ENCODE results near the gene KIF3B.
"Not testable (repeated sequence)": the region's sequence is repeated elsewhere in the genome, so short reads cannot be mapped to it uniquely, and the experiment has no call there.

Gene KIF3B

DNA sequence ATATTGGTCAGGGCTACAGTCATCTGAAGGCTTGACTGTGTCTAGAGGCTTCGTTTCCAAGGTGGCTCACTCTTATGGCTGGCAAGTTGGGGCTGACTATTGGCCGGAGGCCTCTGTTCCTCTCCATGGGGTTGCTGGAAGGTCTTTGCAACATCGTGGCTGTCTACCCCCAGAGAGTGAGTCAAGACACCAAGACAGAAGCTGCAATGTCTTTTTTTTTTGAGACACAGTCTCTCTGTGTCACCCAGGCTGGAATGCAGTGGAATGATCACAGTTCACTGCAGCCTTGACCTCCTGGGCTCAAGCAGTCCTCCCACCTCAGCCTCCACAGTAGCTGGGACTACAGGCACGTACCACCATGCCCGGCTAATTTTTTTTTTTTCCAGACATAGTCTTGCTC lies 29.4 kb upstream of the KIF3B start:
- no peak for DNase-seq (ENCODE audit: low read depth in 2 of 2)

DNA sequence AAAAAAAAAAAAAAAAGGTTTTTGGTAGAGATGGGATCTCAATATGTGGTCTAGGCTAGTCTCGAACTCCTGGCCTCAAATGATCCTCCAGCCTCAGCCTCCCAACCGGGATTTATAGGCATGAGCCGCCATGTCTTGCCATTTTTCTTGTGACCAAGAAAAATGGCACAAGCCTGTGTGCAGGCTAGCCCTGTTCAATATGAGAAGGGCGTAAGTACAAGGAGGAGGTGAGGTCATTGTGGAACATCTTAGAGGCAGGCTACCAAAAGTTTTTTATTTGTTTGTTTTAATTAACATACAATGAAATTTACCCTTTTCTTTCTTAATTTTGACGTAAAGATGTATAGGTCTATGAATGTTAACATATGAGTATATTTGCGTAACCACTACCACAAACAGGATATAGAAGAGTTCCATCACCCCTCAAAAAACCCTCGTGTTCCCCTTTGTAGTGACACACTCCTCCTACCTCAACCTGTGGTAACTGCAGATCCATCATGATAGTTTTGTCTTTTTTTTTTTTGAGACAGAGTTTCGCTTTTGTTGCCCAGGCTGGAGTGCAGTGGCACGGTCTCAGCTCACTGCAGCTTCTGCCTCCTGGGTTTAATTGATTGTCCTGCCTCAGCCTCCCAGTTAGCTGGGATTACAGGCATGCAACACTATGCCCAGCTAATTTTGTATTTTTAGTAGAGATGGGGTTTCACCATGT lies 28.3 kb upstream of the KIF3B start:
- peak in 1 of 2 donors; percentile 23 for DNase-seq (ENCODE audit: low read depth in 2 of 2)

DNA sequence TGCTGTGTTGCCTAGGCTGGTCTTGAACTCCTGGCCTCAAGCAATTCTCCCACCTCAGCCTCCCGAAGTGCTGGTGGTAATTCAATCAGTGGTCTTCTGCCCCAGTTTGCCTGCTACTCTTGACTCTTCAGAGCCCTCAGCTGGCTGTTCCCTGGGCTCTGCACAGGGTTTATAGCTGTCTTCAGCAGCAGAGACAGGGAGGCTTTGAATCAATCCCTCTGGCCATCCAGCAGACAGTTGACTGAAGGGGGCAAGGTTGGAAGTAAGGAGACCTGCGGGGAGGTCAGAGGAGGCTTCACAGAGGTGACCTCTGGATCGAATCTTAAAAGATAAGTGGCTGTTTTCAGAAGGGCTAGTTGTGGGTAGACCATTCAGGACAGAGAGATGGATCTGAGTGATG lies 26.0 kb upstream of the KIF3B start:
- DNase-seq (ENCODE audit: low read depth in 2 of 2), result no peak

DNA sequence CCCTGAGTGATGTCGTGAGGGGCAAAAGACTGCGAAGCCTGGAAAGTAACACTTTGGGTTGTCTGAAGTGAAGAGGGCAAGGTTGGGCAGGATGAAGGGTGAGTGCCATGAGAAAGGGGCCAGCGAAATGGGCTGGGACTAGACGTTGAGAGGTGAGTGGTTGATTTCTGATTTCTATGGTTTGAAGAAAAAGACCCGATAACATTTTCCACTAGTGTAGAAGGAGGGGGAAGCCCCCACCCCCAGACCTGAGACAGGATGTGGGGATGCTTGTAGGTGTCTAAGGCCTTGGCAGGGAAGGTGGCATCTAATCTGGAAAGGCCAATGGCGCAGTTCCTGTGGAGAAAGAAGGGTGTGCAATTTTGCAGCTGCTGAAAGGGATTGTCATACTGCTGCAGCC lies 25.3 kb upstream of the KIF3B start:
- DNase-seq (ENCODE audit: low read depth in 2 of 2), result peak; percentile 76 to 82

DNA sequence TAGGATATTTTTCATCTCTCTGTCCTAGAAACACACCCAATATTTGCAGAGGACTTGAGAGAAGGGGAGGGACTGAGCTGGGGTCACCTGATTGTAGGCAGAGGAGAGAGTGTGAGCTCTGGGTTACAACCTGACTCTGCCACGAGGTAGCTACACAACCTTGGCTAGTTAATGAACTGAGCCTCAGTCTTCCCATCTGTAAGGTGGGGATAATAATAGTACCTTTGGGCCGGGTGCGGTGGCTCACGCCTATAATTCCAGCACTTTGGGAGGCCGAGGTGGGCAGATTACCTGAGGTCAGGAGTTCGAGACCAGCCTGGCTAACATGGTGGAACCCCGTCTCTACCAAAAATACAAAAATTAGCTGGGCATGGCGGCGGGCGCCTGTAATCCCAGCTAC lies 16.5 kb upstream of the KIF3B start:
- not testable (repeated sequence) for DNase-seq (ENCODE audit: low read depth in 2 of 2)

DNA sequence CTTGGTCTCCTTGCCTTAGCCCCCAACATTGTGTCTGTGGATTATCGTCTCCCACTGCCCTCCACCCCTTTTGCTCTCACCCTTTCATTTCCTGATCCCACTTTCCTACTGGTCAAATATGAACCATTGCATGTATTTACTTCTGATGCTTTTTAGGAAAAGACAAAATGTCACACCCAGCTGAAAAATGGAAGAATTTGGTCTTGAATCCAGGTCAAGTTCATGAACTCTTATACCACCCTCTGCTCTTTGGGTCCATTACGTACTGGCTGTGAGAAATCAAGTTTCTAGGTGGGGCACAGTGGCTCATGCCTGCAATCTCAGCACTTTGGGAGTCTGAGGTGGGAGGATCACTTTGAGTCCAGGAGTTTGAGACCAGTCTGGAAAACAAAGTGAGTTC lies 15.8 kb upstream of the KIF3B start:
- no peak for DNase-seq (ENCODE audit: low read depth in 2 of 2)

DNA sequence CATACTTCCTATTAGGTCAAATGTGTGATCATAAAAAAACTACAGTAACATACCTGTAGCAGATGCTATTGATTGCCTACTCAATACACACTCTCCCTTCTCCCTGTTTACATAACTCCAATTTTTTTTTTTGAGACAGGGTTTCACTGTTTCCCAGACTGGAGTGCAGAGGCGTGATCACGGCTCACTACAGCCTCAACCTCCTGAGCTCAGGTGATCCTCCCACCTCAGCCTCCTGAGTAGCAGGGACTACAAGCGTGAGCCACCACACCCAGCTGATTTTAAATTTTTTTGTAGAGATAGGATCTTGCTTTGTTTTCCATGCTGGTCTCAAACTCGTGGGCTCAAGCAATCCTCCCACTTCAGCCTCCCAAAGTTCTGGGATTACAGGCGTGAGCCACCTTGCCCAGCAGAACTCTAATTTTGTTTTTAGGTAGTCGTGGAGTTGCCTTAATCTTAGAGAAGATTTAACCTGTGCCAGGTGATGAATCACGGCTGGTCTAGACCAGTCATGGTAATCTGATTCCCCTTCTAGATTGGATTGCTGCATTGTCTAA lies 14.0 kb upstream of the KIF3B start:
- no peak for DNase-seq (ENCODE audit: low read depth in 2 of 2)

DNA sequence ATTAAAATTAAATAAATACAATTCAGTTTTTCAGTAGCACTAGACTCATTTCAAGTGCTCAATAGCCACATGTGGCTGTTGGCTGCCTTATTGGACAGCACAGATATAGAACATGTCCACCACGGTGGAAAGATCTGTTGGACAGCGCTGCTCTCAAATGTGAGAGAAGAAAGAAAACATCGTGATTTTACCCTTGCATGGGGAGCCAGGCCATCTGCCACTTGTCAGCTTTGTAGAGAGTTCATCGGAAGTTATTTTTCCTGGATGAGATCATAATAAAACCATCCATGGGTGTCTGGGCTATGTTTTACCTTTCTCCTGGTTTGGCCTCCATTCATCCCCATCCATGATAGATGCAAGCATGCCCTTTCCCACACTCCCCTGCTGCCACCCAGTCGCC lies 5.8 kb upstream of the KIF3B start:
- no peak for DNase-seq (ENCODE audit: low read depth in 2 of 2)

DNA sequence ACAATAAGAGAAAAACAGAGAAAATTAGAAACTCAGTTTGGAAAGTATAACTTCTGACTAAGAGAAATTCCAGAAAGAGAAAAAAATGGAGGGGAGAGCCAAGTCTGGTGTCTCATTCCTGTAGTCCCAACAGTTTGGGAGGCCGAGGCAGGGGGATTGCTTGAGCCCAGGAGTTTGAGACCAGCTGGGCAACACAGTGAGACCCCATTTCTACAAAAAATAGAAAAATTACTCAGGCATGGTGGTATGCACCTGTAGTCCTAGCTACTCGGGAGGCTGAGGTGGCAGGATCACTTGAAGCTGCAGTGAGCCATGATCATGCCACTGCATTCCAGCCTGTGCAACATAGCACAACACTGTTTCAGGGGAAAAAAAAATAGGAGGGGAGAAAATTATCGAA lies 3.1 kb upstream of the KIF3B start:
- DNase-seq (ENCODE audit: low read depth in 2 of 2), result no peak

DNA sequence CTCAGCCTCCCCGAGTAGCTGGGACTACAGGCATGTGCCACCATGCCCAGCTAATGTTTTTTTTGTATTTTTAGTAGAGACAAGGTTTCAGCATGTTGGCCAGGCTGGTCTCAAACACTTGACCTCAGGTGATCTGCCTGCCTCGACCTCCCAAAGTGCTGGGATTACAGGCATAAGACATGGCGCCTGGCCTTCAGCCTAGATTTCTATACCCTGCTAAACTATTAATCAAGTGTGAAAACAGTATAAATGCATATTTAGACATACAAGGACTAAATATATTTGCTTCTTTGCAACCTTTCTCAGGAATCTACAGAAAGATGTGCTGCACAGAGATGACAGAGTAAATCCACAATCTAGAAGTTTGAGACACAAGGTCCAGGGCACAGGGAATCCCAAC lies 2.3 kb upstream of the KIF3B start:
- not testable (repeated sequence) for DNase-seq (ENCODE audit: low read depth in 2 of 2)

DNA sequence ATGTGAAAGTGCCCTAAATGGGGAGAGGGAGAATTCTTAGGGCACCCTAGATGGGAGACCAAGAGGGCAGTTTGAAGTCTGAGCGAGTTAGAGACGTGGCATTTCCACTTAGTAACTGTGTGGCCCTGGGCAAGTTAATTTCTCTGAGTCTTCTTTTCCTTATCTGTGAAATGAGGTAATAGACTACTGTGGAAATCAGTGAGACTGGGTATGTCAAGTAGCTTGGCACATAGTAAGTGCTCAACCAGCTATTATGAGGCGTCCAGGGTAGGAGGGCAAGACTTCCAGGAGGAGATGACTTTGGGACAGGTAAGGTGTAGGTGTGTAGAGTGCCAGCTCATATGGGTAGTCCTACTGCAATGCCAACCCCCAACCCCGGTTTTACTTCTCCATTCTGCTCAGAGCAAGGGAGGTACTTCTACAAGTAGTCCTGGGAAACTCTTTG lies 770 bp downstream of the KIF3B start:
- DNase-seq (ENCODE audit: low read depth in 2 of 2), result no peak

DNA sequence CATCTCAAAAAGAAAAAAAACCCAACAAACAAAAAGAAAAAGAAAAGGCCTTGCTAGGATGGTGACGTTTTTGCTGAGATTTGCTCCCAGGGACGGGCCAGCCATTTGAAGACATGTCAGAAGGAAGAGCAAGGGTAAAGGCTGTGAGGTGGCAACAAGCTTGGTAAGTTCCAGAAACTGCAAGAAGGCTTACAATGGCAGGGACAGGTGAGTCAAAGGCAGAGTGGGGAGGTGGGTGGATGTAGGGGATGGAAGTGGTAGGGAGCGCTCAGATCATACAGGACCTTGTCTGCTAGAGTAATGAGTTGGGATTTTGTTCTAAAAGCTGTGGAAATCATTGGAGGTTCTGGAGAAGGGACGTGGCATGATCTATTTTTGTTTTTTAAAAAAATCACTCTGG lies 4.3 kb downstream of the KIF3B start:
- no peak for DNase-seq (ENCODE audit: low read depth in 2 of 2)

DNA sequence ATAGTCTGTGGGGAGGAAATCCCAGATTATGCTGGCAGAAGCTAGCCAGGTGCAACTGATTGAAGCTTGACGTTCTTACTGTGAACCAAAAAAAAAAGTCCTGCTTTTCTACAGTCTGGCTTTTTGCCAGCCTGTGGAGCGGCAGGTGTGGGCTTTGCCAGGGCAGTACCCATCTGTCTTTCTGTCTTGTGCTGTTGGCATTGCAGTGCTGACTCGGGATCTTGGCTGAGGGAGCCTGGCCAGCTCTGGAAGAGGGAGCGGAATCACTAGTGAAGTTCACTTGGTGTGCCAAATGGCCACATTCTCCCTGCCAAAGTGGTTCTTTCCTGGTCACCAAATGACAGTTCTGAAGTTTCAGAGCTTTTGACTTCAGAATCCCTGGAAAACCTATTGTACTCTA lies 5.0 kb downstream of the KIF3B start:
- no peak for DNase-seq (ENCODE audit: low read depth in 2 of 2)

DNA sequence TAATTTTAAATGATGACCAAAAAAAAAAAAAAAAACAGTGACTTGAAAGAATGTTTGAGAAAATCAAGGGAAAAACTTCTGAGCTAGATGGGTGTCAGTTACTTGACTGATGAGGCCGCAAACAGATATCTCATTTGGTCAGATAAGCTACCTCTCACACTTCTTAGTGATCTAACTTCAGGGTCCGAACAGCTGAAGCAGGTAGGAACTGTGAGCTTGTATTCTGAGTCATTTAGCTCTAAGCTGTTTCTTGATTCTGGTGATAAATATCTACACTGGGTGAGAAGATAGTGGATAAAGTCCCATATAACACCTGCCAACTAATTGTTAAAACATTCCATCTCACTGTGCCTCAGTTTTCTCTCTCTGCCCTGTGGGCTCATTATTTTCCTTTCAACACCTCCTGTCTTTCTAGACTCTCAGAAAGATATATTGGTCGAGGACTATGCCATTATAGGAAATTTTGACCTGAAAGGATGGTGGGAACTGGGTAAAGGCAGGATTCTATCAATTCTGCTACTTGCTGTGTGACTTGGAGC lies 7.7 kb downstream of the KIF3B start:
- no peak for DNase-seq (ENCODE audit: low read depth in 2 of 2)

DNA sequence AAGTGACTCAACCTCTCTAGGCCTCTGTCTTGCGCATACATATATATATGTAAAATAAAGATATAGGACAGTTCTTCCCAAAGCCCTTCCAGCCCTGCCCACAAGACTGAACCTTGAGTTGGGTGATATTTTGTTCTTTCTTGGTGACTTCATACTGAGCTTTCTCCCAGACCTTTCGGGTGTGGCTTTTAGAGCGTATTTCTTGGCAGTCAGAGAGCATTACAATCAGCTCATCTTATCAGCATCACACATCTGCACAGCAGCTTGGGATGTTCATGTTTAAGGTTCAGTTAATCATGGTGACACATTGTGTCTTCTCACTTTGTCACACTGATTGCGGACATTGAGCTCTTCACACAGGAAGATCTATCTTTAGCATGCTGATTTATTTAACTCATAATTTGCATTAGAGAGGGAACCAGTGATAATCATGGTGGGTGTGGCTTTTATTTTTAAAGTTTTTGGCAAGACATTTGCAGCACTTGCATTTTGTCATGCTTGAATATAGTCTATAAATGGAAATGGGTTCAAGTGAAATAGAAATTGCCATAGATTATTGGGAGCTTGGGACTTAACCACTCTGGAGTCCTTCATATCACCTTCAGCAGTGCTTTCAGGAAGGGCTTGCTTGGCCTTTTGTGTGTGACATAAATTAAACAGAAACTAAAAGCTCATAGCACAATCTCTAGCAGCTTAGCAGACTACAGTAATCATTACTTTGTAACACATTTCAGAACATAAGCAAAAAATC lies 8.3 kb downstream of the KIF3B start:
- DNase-seq (ENCODE audit: low read depth in 2 of 2), result peak in 1 of 2 donors; percentile 23

DNA sequence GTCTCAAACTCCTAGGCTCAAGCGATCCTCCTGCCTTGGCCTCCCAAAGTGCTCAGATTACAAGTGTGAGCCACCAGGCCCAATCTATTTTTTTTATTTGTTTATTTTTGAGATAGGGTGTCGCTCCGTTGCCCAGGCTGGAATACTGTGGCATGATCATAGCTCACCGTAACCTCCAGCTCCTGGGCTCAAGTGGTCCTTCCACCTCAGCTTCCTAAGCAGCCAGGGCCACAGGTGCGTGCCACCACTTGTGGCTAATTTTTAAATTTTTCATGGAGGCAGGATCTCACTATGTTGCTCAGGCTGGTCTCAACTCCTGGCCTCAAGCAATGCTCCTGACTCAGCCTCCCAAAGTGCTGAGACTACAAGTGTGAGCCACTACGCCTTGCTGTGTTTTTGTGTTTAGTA lies 9.8 kb downstream of the KIF3B start:
- no peak for DNase-seq (ENCODE audit: low read depth in 2 of 2)

DNA sequence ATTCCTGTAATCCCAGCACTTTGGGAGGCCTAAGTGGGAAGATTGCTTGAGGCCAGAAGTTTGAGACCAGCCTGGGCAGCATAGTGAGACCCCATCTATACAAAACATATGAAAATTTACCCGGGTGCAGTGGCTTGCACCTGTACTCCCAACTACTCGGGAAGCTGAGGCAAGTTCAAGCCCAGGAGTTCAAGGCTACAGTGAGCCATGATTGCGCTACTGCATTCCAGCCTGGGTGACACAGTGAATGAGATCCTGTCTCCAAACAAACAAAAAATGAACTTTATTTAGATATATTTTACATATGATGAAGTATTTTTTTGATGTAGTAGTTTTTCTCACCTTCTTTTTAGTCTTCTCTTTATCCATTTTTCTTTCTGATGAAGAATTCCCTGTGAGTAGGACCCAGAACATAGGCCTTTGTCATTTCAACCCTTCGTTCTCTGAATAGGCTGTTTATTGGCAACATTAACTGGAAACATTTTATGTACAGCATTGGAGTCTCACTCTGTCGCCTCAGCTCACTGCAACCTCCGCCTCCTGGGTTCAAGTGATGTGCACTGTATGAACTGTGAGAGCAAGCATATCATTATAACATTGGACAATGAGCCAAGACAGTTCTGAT lies 10.9 kb downstream of the KIF3B start:
- DNase-seq (ENCODE audit: low read depth in 2 of 2), result no peak

DNA sequence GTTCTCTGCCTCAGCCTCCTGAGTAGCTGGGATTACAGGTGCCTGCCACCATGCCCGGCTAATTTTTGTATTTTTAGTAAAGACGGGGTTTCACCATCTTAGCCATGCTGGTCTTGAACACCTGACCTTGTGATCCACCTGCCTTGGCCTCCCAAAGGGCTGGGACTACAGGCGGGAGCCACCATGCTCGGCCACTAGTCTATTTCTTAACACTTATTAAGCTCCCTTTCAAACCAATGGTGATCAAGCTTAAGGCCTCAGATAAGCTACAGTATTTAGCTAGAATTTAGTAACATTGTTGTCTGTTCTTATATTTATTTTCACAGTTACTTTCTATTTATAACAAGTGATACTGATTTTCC lies 11.8 kb downstream of the KIF3B start:
- not testable (repeated sequence) for DNase-seq (ENCODE audit: low read depth in 2 of 2)

DNA sequence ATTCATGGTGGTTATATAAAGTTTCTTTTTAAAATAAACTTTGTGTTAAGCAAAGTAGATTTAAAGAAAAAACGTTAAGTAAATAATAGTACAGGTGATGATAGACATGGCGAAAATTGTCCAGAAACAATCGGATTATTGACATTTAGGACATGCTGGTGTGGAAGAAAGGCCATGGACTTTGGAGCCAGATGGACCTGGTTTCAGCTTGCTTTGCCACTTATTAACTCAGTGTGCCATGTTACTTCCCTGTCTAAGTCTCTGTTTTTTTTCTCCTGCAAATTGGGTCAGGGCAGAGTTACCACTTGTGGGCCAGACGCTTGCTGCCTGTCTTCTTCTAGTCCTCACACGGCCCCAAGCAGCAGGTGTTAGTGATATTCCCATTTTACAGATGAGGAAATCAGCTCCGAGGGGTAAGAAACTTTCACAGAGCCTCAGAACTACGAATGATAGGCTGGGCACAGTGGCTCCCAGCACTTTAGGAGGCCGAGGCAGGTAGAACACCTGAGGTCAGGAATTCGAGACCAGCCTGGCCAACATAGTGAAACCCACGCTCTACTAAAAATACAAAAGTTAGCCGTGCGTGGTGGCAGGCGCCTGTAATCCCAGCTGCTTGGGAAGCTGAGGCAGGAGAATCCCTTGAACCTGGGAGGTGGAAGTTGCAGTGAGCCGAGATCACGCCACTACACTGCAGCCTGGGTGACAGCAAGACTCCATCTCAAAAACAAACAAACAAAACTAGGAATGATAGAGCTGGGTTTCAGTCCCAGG lies 12.4 kb downstream of the KIF3B start:
- DNase-seq (ENCODE audit: low read depth in 2 of 2), result no peak

DNA sequence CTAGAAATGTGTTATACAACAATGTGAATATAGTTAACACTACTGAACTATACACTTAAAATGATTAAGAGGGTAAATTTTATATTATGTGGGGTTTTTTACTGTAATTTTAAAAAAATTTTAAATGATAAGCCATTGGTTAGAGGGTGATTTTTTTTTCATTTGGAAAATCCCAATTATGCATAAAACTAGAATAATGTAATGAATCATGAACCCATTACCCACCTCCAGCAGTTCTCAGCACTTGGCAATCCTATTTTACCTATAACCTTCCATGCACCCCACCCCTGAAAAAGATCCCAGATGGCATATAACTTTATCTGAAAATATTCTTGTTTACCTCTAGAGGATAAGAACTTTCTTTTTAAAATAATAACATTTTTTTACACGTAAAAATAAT lies 13.7 kb downstream of the KIF3B start:
- no peak for DNase-seq (ENCODE audit: low read depth in 2 of 2)

DNA sequence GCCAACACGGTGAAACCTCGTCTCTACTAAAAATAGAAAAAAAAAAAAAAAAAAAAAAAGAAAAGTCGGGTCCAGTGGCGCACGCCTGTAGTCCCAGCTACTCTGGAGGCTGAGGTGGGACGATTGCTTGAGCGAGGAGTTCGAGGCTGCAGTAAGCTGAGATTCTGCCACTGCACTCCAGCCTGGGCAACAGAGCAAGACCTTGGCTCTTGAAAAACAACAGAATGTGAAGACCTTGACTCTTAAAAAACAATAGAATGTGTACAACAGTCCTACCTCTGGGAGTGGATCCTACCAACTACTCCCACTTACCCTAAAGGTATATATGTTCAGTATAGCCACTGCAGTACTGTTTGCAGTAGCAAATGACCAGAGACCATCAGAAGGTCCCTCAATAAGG lies 15.1 kb downstream of the KIF3B start:
- DNase-seq (ENCODE audit: low read depth in 2 of 2), result no peak

DNA sequence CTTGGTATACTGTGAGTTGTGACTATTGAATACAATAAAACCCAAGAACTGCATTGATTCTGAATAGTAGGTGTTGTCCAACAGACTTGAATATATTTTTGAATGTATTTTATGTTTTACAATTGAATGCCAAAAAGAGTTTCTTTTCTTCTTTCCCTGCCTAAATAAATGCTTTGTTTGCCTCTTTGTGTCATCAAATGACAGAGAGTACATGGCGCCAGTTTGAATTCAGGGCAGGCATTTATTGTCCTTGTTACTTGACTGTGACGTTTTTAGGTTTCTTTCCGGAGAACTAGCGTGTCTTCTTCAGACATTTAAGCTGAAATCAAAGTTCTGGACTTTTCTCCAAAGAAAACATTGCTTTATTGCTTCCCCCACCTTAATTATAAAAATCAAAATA lies 16.6 kb downstream of the KIF3B start:
- no peak for DNase-seq (ENCODE audit: low read depth in 2 of 2)
